Skin of body (tissue), 2 donors: ENCODE results near the gene USP17L29. TPM values are rescaled to one million over a fixed set of nuclear protein-coding genes. Genes with fewer than 3 reads are reported as not detected.
"Not testable (repeated sequence)": the region's sequence is repeated elsewhere in the genome, so short reads cannot be mapped to it uniquely, and the experiment has no call there.

Source experiments
- DNase-seq: peaks from one replicate; lab custom pipeline; 2025; lab: John Stamatoyannopoulos, UW
- total RNA-seq: library from RNA; depleted of rRNA; stranded (reverse); fragments of >200 nt; gene quantifications from one replicate; pipeline ENCODE4 v1.2.3, GENCODE V29; 2014

The USP17L29 gene, protein sequence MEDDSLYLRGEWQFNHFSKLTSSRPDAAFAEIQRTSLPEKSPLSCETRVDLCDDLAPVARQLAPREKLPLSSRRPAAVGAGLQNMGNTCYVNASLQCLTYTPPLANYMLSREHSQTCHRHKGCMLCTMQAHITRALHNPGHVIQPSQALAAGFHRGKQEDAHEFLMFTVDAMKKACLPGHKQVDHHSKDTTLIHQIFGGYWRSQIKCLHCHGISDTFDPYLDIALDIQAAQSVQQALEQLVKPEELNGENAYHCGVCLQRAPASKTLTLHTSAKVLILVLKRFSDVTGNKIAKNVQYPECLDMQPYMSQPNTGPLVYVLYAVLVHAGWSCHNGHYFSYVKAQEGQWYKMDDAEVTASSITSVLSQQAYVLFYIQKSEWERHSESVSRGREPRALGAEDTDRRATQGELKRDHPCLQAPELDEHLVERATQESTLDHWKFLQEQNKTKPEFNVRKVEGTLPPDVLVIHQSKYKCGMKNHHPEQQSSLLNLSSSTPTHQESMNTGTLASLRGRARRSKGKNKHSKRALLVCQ
- not detected for total RNA-seq

DNA sequence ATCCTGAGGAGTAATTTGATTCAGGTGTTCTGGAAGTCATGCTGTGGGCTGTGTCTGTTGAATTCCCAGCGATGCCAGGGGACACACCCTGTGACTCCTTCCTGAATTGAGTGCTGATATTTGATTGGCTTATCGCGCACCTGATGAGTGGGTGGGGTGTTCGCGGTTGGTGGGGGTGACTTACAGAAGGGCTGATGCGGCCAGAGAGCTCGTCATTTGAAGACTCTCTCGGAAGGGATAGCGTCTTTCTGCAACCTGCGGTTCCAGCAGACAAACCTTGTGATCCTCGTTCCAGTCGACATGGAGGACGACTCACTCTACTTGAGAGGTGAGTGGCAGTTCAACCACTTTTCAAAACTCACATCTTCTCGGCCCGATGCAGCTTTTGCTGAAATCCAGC lies at the start of gene USP17L29:
TSS of gene USP17L29 (plus strand) at position 301 of the 400 bp plus-strand sequence. CDS start at position 301, 0 bp downstream.
- DNase-seq, result not testable (repeated sequence)

DNA sequence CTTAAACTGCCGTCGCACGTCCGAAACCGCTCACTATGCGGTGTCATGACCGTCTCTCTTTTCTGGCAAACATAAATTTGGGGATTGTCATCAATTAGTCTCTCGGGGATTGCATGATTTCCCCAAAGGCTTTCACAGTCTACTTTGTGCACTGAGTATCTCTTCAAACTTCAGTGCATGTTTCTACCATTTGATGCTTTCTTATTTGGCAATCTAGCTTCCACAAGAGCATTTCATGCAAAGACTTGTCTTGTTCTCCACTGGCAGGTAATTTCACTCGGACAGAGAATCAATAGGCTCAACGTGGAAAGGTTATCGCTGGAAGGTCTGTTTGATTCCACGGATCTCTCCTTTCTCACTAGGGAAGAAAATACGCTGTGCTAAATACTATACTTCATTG lies 29.2 kb upstream of the USP17L29 start:
- not testable (repeated sequence) for DNase-seq

DNA sequence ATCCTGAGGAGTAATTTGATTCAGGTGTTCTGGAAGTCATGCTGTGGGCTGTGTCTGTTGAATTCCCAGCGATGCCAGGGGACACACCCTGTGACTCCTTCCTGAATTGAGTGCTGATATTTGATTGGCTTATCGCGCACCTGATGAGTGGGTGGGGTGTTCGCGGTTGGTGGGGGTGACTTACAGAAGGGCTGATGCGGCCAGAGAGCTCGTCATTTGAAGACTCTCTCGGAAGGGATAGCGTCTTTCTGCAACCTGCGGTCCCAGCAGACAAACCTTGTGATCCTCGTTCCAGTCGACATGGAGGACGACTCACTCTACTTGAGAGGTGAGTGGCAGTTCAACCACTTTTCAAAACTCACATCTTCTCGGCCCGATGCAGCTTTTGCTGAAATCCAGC lies 28.6 kb upstream of the USP17L29 start, which contains the start of gene USP17L24:
TSS of gene USP17L24 (plus strand) at position 301 of the 400 bp plus-strand sequence. CDS start at position 301, 0 bp downstream.
- not testable (repeated sequence) for DNase-seq

DNA sequence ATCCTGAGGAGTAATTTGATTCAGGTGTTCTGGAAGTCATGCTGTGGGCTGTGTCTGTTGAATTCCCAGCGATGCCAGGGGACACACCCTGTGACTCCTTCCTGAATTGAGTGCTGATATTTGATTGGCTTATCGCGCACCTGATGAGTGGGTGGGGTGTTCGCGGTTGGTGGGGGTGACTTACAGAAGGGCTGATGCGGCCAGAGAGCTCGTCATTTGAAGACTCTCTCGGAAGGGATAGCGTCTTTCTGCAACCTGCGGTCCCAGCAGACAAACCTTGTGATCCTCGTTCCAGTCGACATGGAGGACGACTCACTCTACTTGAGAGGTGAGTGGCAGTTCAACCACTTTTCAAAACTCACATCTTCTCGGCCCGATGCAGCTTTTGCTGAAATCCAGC lies 23.8 kb upstream of the USP17L29 start, which contains the start of gene USP17L25:
TSS of gene USP17L25 (plus strand) at position 301 of the 400 bp plus-strand sequence. CDS start at position 301, 0 bp downstream.
- not testable (repeated sequence) for DNase-seq

DNA sequence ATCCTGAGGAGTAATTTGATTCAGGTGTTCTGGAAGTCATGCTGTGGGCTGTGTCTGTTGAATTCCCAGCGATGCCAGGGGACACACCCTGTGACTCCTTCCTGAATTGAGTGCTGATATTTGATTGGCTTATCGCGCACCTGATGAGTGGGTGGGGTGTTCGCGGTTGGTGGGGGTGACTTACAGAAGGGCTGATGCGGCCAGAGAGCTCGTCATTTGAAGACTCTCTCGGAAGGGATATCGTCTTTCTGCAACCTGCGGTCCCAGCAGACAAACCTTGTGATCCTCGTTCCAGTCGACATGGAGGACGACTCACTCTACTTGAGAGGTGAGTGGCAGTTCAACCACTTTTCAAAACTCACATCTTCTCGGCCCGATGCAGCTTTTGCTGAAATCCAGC lies 19.1 kb upstream of the USP17L29 start, which contains the start of gene USP17L26:
TSS of gene USP17L26 (plus strand) at position 301 of the 400 bp plus-strand sequence. CDS start at position 301, 0 bp downstream.
- not testable (repeated sequence) for DNase-seq

DNA sequence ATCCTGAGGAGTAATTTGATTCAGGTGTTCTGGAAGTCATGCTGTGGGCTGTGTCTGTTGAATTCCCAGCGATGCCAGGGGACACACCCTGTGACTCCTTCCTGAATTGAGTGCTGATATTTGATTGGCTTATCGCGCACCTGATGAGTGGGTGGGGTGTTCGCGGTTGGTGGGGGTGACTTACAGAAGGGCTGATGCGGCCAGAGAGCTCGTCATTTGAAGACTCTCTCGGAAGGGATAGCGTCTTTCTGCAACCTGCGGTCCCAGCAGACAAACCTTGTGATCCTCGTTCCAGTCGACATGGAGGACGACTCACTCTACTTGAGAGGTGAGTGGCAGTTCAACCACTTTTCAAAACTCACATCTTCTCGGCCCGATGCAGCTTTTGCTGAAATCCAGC lies 14.3 kb upstream of the USP17L29 start, which contains the start of gene USP17L5:
TSS of gene USP17L5 (plus strand) at position 301 of the 400 bp plus-strand sequence. CDS start at position 301, 0 bp downstream.
- not testable (repeated sequence) for DNase-seq

DNA sequence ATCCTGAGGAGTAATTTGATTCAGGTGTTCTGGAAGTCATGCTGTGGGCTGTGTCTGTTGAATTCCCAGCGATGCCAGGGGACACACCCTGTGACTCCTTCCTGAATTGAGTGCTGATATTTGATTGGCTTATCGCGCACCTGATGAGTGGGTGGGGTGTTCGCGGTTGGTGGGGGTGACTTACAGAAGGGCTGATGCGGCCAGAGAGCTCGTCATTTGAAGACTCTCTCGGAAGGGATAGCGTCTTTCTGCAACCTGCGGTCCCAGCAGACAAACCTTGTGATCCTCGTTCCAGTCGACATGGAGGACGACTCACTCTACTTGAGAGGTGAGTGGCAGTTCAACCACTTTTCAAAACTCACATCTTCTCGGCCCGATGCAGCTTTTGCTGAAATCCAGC lies 9.6 kb upstream of the USP17L29 start, which contains the start of gene USP17L27:
TSS of gene USP17L27 (plus strand) at position 301 of the 400 bp plus-strand sequence. CDS start at position 301, 0 bp downstream.
- not testable (repeated sequence) for DNase-seq

DNA sequence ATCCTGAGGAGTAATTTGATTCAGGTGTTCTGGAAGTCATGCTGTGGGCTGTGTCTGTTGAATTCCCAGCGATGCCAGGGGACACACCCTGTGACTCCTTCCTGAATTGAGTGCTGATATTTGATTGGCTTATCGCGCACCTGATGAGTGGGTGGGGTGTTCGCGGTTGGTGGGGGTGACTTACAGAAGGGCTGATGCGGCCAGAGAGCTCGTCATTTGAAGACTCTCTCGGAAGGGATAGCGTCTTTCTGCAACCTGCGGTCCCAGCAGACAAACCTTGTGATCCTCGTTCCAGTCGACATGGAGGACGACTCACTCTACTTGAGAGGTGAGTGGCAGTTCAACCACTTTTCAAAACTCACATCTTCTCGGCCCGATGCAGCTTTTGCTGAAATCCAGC lies 4.8 kb upstream of the USP17L29 start, which contains the start of gene USP17L28:
TSS of gene USP17L28 (plus strand) at position 301 of the 400 bp plus-strand sequence. CDS start at position 301, 0 bp downstream.
- DNase-seq, result not testable (repeated sequence)

DNA sequence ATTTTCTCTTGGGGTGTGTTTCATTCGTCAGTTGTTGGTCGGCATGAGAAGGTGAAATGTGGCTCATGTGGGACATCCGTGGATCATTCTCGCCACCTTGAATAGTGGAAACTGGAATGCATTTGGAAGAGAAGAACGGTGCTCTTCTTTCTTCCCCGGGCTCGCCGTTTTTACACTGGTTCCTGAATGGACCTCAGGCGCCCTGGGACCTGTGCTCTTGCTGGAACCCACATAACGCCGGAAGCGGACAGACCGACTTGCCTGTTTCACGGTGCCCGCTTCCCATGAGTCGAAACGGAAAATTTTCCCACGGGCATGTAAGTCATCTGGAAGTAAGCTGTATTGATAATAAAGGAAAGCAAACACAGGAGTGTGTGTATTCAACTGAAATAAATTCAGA lies 2.6 kb upstream of the USP17L29 start:
- DNase-seq, result not testable (repeated sequence)

DNA sequence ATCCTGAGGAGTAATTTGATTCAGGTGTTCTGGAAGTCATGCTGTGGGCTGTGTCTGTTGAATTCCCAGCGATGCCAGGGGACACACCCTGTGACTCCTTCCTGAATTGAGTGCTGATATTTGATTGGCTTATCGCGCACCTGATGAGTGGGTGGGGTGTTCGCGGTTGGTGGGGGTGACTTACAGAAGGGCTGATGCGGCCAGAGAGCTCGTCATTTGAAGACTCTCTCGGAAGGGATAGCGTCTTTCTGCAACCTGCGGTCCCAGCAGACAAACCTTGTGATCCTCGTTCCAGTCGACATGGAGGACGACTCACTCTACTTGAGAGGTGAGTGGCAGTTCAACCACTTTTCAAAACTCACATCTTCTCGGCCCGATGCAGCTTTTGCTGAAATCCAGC lies 9.4 kb downstream of the USP17L29 start, which contains the start of gene USP17L30:
TSS of gene USP17L30 (plus strand) at position 301 of the 400 bp plus-strand sequence. CDS start at position 301, 0 bp downstream.
- DNase-seq, result not testable (repeated sequence)

DNA sequence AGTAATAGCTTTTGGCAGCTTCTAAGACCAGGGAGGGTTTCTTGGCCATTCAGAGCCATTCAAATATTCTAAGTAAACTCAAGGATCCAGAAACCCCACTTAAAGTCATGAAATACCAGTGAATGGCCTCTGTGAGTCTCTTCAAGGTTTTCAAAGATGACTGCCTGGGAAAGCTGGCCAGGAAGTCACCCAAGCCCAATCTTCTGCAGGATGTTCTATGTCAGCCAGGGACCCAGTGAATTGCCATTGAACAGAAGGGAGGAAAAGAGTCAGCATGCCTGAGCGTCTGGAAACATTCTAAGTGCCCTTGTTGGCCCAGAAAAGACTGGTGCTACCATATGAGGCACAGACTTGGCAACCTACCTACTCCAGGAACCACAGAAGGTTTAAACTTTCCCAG lies 26.4 kb downstream of the USP17L29 start:
- not testable (repeated sequence) for DNase-seq

DNA sequence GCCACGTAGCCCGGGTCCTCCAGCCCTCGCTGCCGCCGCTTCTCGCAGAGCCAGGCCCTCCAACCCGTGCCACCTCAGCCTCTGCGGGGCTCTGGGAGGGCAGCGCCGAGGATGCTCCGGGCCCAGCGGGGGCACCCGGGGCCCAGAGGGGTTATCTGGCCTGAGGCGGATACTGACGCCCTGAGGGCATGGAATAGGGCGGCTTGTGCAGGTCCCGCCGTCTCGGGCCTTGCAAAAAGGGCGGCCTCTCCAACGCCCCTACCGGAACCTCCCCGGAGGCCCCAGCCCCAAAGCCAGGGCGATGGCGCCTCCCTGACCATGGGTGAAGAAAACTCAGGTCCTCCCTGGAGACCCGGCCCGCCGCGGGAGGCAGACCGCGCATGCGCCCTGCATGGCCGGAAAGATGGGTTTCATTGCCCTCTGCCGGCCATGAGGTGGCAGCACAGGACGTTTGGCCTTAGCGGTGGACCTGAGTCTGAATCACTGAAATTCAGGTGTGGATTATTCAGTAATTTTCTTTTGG lies 27.6 kb downstream of the USP17L29 start:
- DNase-seq, result not testable (repeated sequence)

DNA sequence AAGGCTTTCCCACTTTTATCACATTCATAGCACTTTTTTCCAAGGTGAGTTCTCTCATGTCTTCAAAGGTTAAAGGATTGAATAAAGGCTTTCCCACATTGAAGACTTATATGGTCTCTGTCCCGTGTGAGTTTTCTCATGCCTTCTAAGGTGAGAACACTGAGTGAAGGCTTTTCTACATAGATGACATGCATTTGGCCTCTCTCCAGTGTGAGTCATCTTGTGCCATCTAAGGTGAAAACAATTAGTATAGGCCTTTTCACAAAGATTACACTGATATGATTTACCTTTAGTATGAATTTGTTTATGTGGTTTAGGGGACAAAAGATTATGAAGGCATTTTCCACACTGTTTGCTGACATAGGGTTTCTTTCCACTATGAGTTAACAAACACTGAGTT lies 30.7 kb downstream of the USP17L29 start:
- no peak for DNase-seq

DNA sequence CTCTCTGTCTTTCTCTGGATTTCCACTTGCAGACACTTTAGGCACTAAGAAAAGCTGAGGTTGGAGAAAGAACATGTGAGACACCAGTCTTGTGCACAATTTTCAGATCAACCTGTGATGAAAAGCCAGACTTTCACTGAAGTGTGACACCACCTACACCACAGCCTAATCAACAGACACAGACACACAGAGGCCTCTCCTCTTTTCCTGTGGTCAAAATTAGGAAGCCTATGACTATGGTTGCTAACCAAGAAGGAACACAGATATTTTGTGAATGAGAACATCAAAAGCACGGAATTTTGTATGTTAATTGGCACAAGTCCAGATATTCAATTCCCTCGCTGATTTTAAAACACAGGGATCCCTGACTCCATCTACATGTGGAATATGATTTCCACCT lies 35.6 kb downstream of the USP17L29 start:
- DNase-seq, result not testable (repeated sequence)

Other genes with a start within 250 kb of the USP17L29 start
- gene FAM90A26, start 183.2 kb upstream of the USP17L29 start, total RNA-seq, result not detected
- not detected for gene USP17L10, start 143.0 kb upstream of the USP17L29 start, total RNA-seq
- not detected for gene USP17L11, start 138.2 kb upstream of the USP17L29 start, total RNA-seq
- not detected for gene USP17L12, start 133.5 kb upstream of the USP17L29 start, total RNA-seq
- gene USP17L13, start 128.7 kb upstream of the USP17L29 start, total RNA-seq, result not detected
- not detected for gene USP17L15, start 119.3 kb upstream of the USP17L29 start, total RNA-seq
- gene USP17L17, start 109.8 kb upstream of the USP17L29 start, total RNA-seq, result not detected
- not detected for gene USP17L18, start 105.0 kb upstream of the USP17L29 start, total RNA-seq
- not detected for gene USP17L19, start 100.3 kb upstream of the USP17L29 start, total RNA-seq
- not detected for gene USP17L20, start 95.5 kb upstream of the USP17L29 start, total RNA-seq
- gene USP17L21, start 90.8 kb upstream of the USP17L29 start, total RNA-seq, result not detected
- not detected for gene USP17L22, start 86.0 kb upstream of the USP17L29 start, total RNA-seq
- gene USP17L24, start 28.5 kb upstream of the USP17L29 start, total RNA-seq, result not detected
- gene USP17L25, start 23.7 kb upstream of the USP17L29 start, total RNA-seq, result not detected
- not detected for gene USP17L26, start 19.0 kb upstream of the USP17L29 start, total RNA-seq
- gene USP17L5, start 14.2 kb upstream of the USP17L29 start, total RNA-seq, result not detected
- gene USP17L27, start 9.5 kb upstream of the USP17L29 start, total RNA-seq, result not detected
- gene USP17L28, start 4.7 kb upstream of the USP17L29 start, total RNA-seq, result not detected
- gene USP17L30, start 9.5 kb downstream of the USP17L29 start, total RNA-seq, result not detected
- gene DEFB131A, start 90.8 kb downstream of the USP17L29 start, total RNA-seq, result not detected